ENCODE data around the gene DNAJA3. TPM values are rescaled to one million over a fixed set of nuclear protein-coding genes. Genes with fewer than 3 reads are reported as not detected.

Gene DNAJA3
- total RNA-seq, 2 donors from 2014 or later: 26.4 to 29.1 TPM

DNA sequence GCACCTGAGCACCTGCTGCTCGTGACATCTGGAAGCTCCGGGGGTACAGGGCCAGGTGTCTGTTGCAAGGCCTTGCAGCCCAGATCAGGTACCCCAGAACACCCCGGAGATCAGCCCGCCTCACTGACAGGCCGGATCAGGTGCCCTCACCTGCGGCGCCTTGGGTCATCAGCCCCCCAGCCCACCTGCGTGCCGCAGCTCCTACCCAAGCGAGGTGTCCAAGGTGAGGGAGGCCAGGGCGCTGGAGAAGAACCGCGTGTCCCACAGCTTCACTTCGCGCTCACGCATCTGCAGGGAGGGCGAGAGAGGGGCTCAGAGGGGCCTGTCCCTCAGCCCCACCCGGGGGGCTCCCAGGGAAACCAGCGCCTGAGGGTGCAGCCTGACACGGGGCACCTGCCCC, 37.9 kb upstream of the DNAJA3 start:
- intact Hi-C loops (cut with DNase I): no loop called here
- TF ChIP-seq CTCF (IDR thresholded peaks at IDR 0.05) (no peak), POLR2A (IDR thresholded peaks at IDR 0.05) (no peak)
- 90 to 92% methylated on average over 12 to 17 of the region's 20 CpGs for WGBS, 2 donors
- no peaks in the 10 kb centered on the region for H3K4me1 ChIP-seq
- no peak overlapping the region for H3K27ac ChIP-seq
- ATAC-seq (no peak), DNase-seq (peak in 1 of 4 donors; percentile 10)
- peaks cover 0 to 3% of the 10 kb centered on the region in 2 donors for H3K36me3 ChIP-seq (replicated peaks in 1 of 2; ENCODE audit: insufficient read depth in 1 of 2, low read depth in 2 of 2)
- no peak overlapping the region for H3K4me3 ChIP-seq
- H3K27me3 ChIP-seq: no peaks in the 10 kb centered on the region
- H3K9me3 ChIP-seq: no peaks in the 10 kb centered on the region

DNA sequence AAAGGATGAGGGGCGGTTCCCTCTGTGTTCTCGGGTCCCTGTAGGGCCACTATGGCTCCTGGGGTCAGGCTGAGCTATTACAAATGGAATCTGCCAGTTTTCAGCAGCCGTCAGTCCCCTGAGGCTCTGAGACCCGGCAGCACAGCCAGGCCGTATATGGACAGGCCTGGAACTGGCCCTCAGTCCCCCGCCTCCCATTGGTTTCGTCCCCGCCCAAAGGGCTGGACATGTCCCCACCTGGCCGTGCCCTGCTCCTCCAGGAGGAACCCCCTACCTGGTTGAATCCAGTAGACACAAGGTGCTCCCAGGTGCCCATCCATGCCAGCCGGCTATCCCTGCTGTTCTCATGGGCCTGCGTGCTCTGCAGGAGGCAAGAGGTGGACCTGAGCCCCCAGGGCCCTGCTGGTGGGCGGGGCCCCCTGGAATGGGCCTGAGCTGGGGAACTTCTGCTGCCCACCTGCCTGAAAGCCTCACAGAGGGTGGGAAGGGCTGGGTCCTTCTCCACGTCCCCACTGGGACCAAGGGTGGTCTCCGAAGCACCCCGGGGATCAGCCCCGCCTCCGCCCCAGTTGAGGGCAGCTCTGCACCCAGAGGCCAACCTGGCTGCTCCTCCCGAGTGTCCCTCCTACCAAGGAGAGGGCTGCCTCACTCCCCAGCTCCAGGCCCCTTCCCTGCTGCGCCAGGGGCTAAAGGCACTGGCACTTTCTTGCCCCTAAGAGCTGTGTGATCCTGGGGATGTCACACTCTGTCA, 37.2 kb upstream of the DNAJA3 start:
- DNase-seq: peak in 1 of 4 donors; percentile 17
- no peak for TF ChIP-seq POLR2A (IDR thresholded peaks at IDR 0.05)
- no peak for TF ChIP-seq CTCF (IDR thresholded peaks at IDR 0.05)
- H3K36me3 ChIP-seq (replicated peaks in 1 of 2; ENCODE audit: insufficient read depth in 1 of 2, low read depth in 2 of 2): no peaks in the 10 kb centered on the region
- ATAC-seq: no peak
- intact Hi-C loops (cut with DNase I): no loop called here
- no peak overlapping the region for H3K4me3 ChIP-seq
- no peaks in the 10 kb centered on the region for H3K4me1 ChIP-seq
- H3K27ac ChIP-seq: peak overlapping the region in 1 of 4 donors; percentile 25
- no peaks in the 10 kb centered on the region for H3K9me3 ChIP-seq
- H3K27me3 ChIP-seq: no peaks in the 10 kb centered on the region
- WGBS, 2 donors: 84 to 92% methylated on average over 10 to 16 of the region's 19 CpGs

GRCh38 chr16:4389051-4389955, 36.4 kb upstream of the DNAJA3 start:
- no peaks in the 10 kb centered on the region for H3K27me3 ChIP-seq
- TF ChIP-seq POLR2A (IDR thresholded peaks at IDR 0.05): no peak
- TF ChIP-seq CTCF (IDR thresholded peaks at IDR 0.05): no peak
- no peak for ATAC-seq
- H3K9me3 ChIP-seq: no peaks in the 10 kb centered on the region
- DNase-seq: peak in 1 of 4 donors; percentile 10
- intact Hi-C loops (cut with DNase I): no loop called here
- H3K4me3 ChIP-seq: no peak overlapping the region
- WGBS, 2 donors: 72 to 73% methylated on average over 13 to 26 of the region's 27 CpGs
- no peaks in the 10 kb centered on the region for H3K36me3 ChIP-seq (replicated peaks in 1 of 2; ENCODE audit: insufficient read depth in 1 of 2, low read depth in 2 of 2)
- H3K27ac ChIP-seq: peak overlapping the region in 1 of 4 donors; percentile 25
- H3K4me1 ChIP-seq: no peaks in the 10 kb centered on the region

GRCh38 chr16:4390266-4391260, 35.1 kb upstream of the DNAJA3 start:
- no peaks in the 10 kb centered on the region for H3K9me3 ChIP-seq
- H3K4me3 ChIP-seq: no peak overlapping the region
- intact Hi-C loops (cut with DNase I): no loop called here
- no peak overlapping the region for H3K27ac ChIP-seq
- TF ChIP-seq POLR2A (IDR thresholded peaks at IDR 0.05): no peak
- TF ChIP-seq CTCF (IDR thresholded peaks at IDR 0.05): no peak
- H3K4me1 ChIP-seq: no peaks in the 10 kb centered on the region
- no peaks in the 10 kb centered on the region for H3K36me3 ChIP-seq (replicated peaks in 1 of 2; ENCODE audit: insufficient read depth in 1 of 2, low read depth in 2 of 2)
- no peaks in the 10 kb centered on the region for H3K27me3 ChIP-seq
- ATAC-seq: no peak
- DNase-seq: no peak
- 83 to 88% methylated on average over 11 to 18 of the region's 18 CpGs for WGBS, 2 donors

All from body of pancreas (tissue), 4 donors.